GM10847 (cell line): Measurements from ENCODE around the gene SFMBT1.

Experiments
- POLR2A ChIP-seq: IDR thresholded peaks from 2 replicates; pipeline ENCODE4 v1.6.1; 2011; ENCODE audit not compliant: insufficient read length; ENCODE audit errors: extremely low read depth

SFMBT1 gene

DNA sequence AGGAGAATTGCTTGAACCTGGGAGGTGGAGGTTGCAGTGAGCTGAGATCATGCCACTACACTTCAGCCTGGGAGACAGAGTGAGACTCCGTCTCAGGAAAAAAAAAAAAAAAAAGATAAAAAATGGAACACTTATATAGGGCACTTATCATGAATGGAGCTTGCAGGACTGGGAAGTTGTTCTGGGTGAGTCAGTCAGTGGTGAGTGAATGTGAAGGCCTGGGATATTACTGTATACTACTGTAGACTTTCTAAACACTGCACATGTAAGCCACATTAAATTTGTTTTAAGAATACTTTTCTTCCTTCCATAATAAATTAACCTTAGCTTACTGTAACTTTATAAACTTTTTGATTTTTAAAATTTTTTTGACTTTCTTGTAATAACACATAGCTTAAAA lies 59.8 kb downstream of the SFMBT1 start:
- TF ChIP-seq POLR2A = no peak

GRCh38 chr3:52983828-52984227 lies 62.0 kb downstream of the SFMBT1 start:
- no peak for TF ChIP-seq POLR2A

DNA sequence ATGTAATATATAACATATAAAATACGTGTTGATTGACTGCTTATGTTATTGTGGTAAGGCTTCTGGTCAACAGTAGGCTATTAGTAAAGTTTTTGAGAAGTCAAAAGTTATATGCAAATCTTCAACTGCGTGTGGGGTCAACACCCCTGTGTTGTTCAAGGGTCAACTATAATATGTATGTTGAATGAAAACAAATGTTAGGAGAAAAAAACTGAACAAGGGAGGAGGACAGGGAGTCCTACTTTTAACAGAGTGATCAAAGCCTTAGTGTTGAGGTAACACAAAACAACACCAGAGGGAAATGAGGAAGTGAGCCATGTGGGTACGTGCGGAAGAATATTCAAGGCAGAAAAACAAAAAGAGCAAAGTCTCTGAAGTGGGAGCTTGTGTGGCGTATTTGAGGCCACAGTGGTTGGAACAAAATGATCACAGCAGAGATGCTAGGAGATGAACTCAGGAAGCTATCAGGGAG lies 62.5 kb downstream of the SFMBT1 start:
- no peak for TF ChIP-seq POLR2A

- TF ChIP-seq POLR2A = no peak
Observed at GRCh38 chr3:52982839-52983238, 63.0 kb downstream of the SFMBT1 start.

- TF ChIP-seq POLR2A = no peak
Observed at GRCh38 chr3:52979190-52979983, 66.5 kb downstream of the SFMBT1 start.

GRCh38 chr3:52978109-52978754 lies 67.6 kb downstream of the SFMBT1 start:
- TF ChIP-seq POLR2A = no peak

- TF ChIP-seq POLR2A = no peak
Observed at GRCh38 chr3:52973806-52974205, 72.1 kb downstream of the SFMBT1 start.

DNA sequence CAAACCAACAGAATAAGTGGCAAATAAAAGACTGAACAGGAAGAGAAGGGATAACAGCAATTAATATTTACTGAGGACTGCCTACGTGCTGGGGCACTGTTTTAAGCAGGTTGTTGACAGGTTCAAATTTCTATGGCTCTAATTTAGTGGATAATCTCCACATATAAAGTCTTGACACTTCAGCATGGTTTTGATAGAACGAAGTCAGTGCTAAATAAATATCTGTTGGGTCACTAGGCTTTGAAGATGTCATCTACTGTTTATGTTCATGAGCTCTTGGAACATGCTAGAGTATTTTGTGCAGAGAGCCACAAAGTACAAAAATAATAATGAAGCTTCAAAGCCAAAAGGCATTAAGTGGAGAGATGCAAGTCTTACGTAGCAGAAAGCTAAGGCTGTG lies 74.0 kb downstream of the SFMBT1 start:
- no peak for TF ChIP-seq POLR2A

- TF ChIP-seq POLR2A = no peak
Observed at GRCh38 chr3:52967398-52967797, 78.5 kb downstream of the SFMBT1 start.

DNA sequence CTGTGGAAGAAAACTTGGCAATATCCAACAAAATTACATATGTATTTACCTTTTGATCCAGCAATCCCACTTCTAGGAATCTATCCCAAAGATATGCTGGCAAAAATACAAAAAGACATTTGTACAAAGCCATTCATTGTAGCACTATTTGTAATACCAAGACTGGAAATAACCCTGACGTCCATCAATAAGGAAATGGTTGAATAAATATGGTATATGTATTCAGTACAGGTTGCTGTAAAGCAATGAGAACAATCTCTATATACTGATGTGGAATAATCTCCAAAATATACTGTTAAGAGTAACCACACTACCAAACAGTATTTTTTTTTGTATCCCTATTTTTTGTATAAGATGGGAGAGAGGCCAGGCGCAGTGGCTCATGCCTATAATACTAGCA lies 83.7 kb downstream of the SFMBT1 start:
- no peak for TF ChIP-seq POLR2A

- TF ChIP-seq POLR2A = no peak
Observed at GRCh38 chr3:52959773-52960172, 86.1 kb downstream of the SFMBT1 start.

DNA sequence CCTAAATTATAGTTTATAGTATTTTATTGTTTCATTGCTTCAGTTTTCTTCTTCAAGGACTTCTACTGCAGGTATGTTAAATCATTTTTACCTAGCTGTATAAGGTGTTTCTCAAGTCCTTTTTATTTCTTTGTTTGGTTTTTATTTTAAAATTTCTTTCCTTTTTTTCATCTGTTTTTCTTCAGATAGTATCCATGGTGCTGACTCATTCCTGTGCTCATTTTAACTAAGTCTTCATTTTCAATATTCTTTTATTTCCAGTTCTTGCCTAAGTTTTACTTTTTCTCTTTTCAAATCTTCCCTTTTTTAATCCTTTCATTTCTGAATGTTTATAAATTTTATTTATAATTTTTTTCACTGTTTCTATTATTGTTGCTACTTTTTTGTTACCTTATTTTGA lies 106.3 kb downstream of the SFMBT1 start:
- TF ChIP-seq POLR2A = no peak

GRCh38 chr3:52934630-52935530 lies 111.0 kb downstream of the SFMBT1 start:
- no peak for TF ChIP-seq POLR2A

- TF ChIP-seq POLR2A = no peak
Observed at GRCh38 chr3:52931889-52932288, 114.0 kb downstream of the SFMBT1 start.

DNA sequence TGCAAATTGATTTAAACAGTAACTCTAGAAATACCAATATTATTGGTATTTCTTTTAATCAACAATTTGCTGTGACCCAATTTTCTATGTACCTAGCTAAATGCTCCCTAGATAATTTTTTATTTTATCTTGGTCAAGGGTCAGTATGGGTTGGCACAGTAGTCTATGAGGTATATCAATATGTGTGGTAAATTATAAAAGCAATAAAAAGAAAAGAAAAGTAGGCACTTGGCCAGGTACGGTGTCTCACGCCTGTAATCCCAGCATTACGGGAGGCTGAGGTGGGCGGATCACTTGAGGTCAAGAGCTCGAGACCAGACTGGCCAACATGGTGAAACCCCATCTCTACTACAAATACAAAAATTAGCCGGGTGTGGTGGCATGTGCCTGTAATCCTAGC lies 114.5 kb downstream of the SFMBT1 start:
- TF ChIP-seq POLR2A = no peak

- no peak for TF ChIP-seq POLR2A
Observed at GRCh38 chr3:52930748-52931147, 115.1 kb downstream of the SFMBT1 start.

DNA sequence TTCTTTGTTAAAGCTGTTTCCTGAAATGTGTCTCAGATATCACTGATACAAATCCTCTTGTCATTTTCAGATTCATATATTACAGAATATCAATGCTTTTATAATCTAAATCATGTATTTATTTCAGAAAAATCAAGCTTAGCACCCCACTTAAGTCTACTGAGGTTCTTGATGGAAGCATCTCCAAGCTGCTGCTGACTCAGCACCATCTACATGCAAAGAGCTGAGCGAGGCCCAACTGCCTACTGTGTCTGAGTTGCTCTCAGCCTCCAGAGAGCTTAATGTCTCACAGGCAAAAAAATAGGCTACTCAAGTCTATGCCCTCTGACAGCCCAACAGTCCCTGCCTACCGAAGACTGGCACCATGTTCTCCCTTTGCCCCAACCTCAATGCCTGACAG lies 119.3 kb downstream of the SFMBT1 start:
- no peak for TF ChIP-seq POLR2A
